Activated CD4-positive, alpha-beta T cell treated with anti-CD3 and anti-CD28 coated beads for 48 hours (primary cell): ENCODE results near the gene RFC4.
"Not testable (repeated sequence)": the region's sequence is repeated elsewhere in the genome, so short reads cannot be mapped to it uniquely, and the experiment has no call there.

Experiments
- DNase-seq: peaks from one replicate; pipeline ENCODE4 v3.0.0-alpha.2; 2020

RFC4 gene

GRCh38 chr3:186824430-186825139 is 18.3 kb upstream of the RFC4 start:
- DNase-seq = no peak

- no peak for DNase-seq
These were observed 17.1 kb upstream of the RFC4 start for GRCh38 chr3:186823386-186823785.

GRCh38 chr3:186822388-186822759 is 16.1 kb upstream of the RFC4 start:
- DNase-seq = not testable (repeated sequence)

GRCh38 chr3:186821429-186822387 is 15.4 kb upstream of the RFC4 start:
- DNase-seq = no peak

GRCh38 chr3:186818956-186819355 is 12.7 kb upstream of the RFC4 start:
- DNase-seq = no peak

- no peak for DNase-seq
These were observed 12.2 kb upstream of the RFC4 start for GRCh38 chr3:186818516-186818915.

GRCh38 chr3:186815435-186815834 is 9.2 kb upstream of the RFC4 start:
- DNase-seq = no peak

GRCh38 chr3:186814100-186814499 is 7.8 kb upstream of the RFC4 start:
- DNase-seq = no peak

GRCh38 chr3:186811313-186811712 is 5.0 kb upstream of the RFC4 start:
- not testable (repeated sequence) for DNase-seq

GRCh38 chr3:186810336-186810996 is 4.2 kb upstream of the RFC4 start:
- DNase-seq = no peak

GRCh38 chr3:186807231-186807630 is 949 bp upstream of the RFC4 start:
- no peak for DNase-seq

- not testable (repeated sequence) for DNase-seq
These were observed 2.8 kb downstream of the RFC4 start for GRCh38 chr3:186803447-186803846.

- no peak for DNase-seq
These were observed 3.6 kb downstream of the RFC4 start for GRCh38 chr3:186802701-186803100.

- no peak for DNase-seq
These were observed 6.0 kb downstream of the RFC4 start for GRCh38 chr3:186800285-186800684.

- no peak for DNase-seq
These were observed 7.9 kb downstream of the RFC4 start for GRCh38 chr3:186798239-186798874.

- DNase-seq = peak; percentile 30
These were observed 15.9 kb downstream of the RFC4 start for GRCh38 chr3:186790261-186790981.

GRCh38 chr3:186789554-186790260 is 16.6 kb downstream of the RFC4 start:
- DNase-seq = no peak

GRCh38 chr3:186788482-186789370 is 17.6 kb downstream of the RFC4 start:
- DNase-seq = no peak

GRCh38 chr3:186787642-186788481 is 18.4 kb downstream of the RFC4 start:
- no peak for DNase-seq

GRCh38 chr3:186786922-186787321 is 19.4 kb downstream of the RFC4 start:
- DNase-seq = no peak
